HEK293T (cell line): ENCODE data around the gene GPR107.

Experiments
- BHLHE40 ChIP-seq: fragments of 450-650 bp; IDR thresholded peaks from 2 replicates; pipeline ENCODE4 v1.6.1; 2016; ENCODE audit warnings: mild to moderate bottlenecking, moderate library complexity, borderline replicate concordance
- FOXK2 ChIP-seq: fragments of 450-650 bp; IDR thresholded peaks from 2 replicates; pipeline ENCODE4 v1.6.1; 2016; ENCODE audit warnings: mild to moderate bottlenecking
- FOXM1 ChIP-seq: fragments of 450-650 bp; IDR thresholded peaks from 2 replicates; pipeline ENCODE4 v1.6.1; 2017; ENCODE audit warnings: mild to moderate bottlenecking, borderline replicate concordance
- HDGF ChIP-seq: fragments of 450-650 bp; IDR thresholded peaks from 2 replicates; pipeline ENCODE4 v1.6.1; 2017; ENCODE audit warnings: antibody characterized with exemption, borderline replicate concordance
- SP1 ChIP-seq: fragments of 450-650 bp; IDR thresholded peaks from 2 replicates; pipeline ENCODE4 v1.6.1; 2017
- TARDBP ChIP-seq: fragments of 450-650 bp; IDR thresholded peaks from 2 replicates; pipeline ENCODE4 v1.6.1; 2016

GRCh38 chr9:130147198-130147597 lies 93.5 kb downstream of the GPR107 start:
- no peak for TF ChIP-seq FOXM1
- TF ChIP-seq FOXK2 = no peak
- no peak for TF ChIP-seq TARDBP
- no peak for TF ChIP-seq HDGF
- no peak for TF ChIP-seq BHLHE40
- no peak for TF ChIP-seq SP1
